PC-9 (cell line): Measurements from ENCODE around the gene CACNA1A. TPM values are rescaled to one million over a fixed set of nuclear protein-coding genes. Genes with fewer than 3 reads are reported as not detected.

Experiments
- BruUV-seq: library from RNA; stranded (reverse); fragments of 400-500 nt; replicated peaks from 2 replicates; lab custom pipeline; 2021; lab: Mats Ljungman, UMichigan
- CTCF ChIA-PET: fragments of 300-600 bp; sonication (Branson Sonifier 250); formaldehyde crosslinking; loops from one replicate; lab custom pipeline; 2022; ENCODE audit warnings: antibody characterized with exemption; lab: Charles Lee
- POLR2A ChIA-PET: fragments of 300-600 bp; sonication (Branson Sonifier 250); formaldehyde crosslinking; loops from one replicate; lab custom pipeline; 2022; ENCODE audit warnings: antibody characterized with exemption; ENCODE audit not compliant: unreplicated experiment; lab: Charles Lee
- DNase-seq, 2 experiments: peaks; one replicate each; pipeline versions ENCODE4 v3.0.0 to v3.0.0-alpha.2; 2015 to 2022; ENCODE audit warnings: mixed read lengths in 1 of 2
- H2AFZ ChIP-seq: fragments of 200-600 bp; sonication (generic); 2 replicates; pipeline ENCODE4 v1.8.1; 2017; ENCODE audit warnings: antibody characterized with exemption
- H3F3A ChIP-seq: fragments of 200-600 bp; sonication (generic); 2 replicates; pipeline ENCODE4 v1.8.1; 2017; ENCODE audit warnings: antibody characterized with exemption, mild to moderate bottlenecking, low read depth; ENCODE audit not compliant: insufficient read depth
- H3K27ac ChIP-seq: fragments of 200-600 bp; sonication (generic); 2 replicates; pipeline ENCODE4 v1.6.1; 2016; ENCODE audit warnings: mixed run types
- H3K27me3 ChIP-seq: fragments of 200-600 bp; sonication (generic); 2 replicates; pipeline ENCODE4 v1.6.1; 2016; ENCODE audit warnings: low read depth, mixed run types; ENCODE audit not compliant: insufficient read depth
- H3K36me3 ChIP-seq: fragments of 200-600 bp; sonication (generic); 2 replicates; pipeline ENCODE4 v1.6.1; 2016; ENCODE audit warnings: low read depth, mixed run types
- H3K4me1 ChIP-seq: fragments of 200-600 bp; sonication (generic); replicated peaks from 2 replicates; pipeline ENCODE4 v1.6.1; 2016; ENCODE audit warnings: mixed run types; ENCODE audit not compliant: insufficient read depth
- H3K4me2 ChIP-seq: fragments of 200-600 bp; sonication (generic); 2 replicates; pipeline ENCODE4 v1.6.1; 2017; ENCODE audit warnings: mixed run types
- H3K4me3 ChIP-seq: fragments of 200-600 bp; sonication (generic); 2 replicates; pipeline ENCODE4 v1.6.1; 2016; ENCODE audit warnings: mixed run types
- H3K79me2 ChIP-seq: fragments of 200-600 bp; sonication (generic); 2 replicates; pipeline ENCODE4 v1.6.1; 2017; ENCODE audit warnings: low read depth, mixed run types
- H3K9me2 ChIP-seq: fragments of 200-600 bp; sonication (generic); 2 replicates; pipeline ENCODE4 v1.8.1; 2017; ENCODE audit warnings: mild to moderate bottlenecking; ENCODE audit not compliant: insufficient read depth
- H3K9me3 ChIP-seq: fragments of 200-600 bp; sonication (generic); 2 replicates; pipeline ENCODE4 v1.8.1; 2016; ENCODE audit warnings: low read depth; ENCODE audit not compliant: insufficient read depth
- H4K20me1 ChIP-seq: fragments of 200-600 bp; sonication (generic); 2 replicates; pipeline ENCODE4 v1.8.1; 2017; ENCODE audit not compliant: insufficient read depth
- EZH2 ChIP-seq: fragments of 200-600 bp; sonication (generic); IDR thresholded peaks from 2 replicates; pipeline ENCODE4 v1.8.0; 2017; ENCODE audit warnings: antibody characterized with exemption, low read depth
- intact Hi-C: fragments of 100-400 bp; cut with micrococcal nuclease; formaldehyde crosslinking; loops from one replicate; pipeline ENCODE4 v1.10.0; 2022; ENCODE audit not compliant: unreplicated experiment
- total RNA-seq: library from RNA; stranded (reverse); gene quantifications from 2 replicates; pipeline ENCODE4 v1.2.3, GENCODE V29; 2021
- TF ChIP-seq, protein P1 (sequence below): fragments of 200-600 bp; sonication (generic); conservative IDR thresholded peaks from 2 replicates; pipeline ENCODE4 v1.6.1; 2017; ENCODE audit warnings: mixed run types, antibody characterized with exemption, mild to moderate bottlenecking, moderate library complexity

Gene CACNA1A
- total RNA-seq, 1 experiment from 2014 or later = 0.35 TPM

DNA sequence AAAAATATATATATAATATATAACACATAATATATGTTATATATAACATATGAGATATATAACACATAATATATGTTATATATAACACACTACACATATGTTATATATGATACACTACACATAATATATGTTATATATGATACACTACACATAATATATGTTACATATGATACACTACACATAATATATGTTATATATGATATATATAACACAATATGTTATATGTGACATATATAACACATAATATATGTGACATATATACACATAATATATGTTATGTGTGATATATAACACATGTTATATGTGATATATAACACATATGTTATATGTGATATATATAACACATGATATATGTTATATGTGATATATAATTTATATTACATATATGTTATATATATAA, 129.7 kb downstream of the CACNA1A start:
- H3K9me3 ChIP-seq = no peaks in the 10 kb centered on the region
- BruUV-seq = no TSS peak
- no peaks in the 10 kb centered on the region for H4K20me1 ChIP-seq
- CTCF ChIA-PET = no interaction called here
- intact Hi-C loops = no loop called here
- H3K36me3 ChIP-seq = no peaks in the 10 kb centered on the region
- H3F3A ChIP-seq = no peaks in the 10 kb centered on the region
- H3K4me3 ChIP-seq = no peak overlapping the region
- H3K27me3 ChIP-seq = peaks cover 30% of the 10 kb centered on the region
- H3K27ac ChIP-seq = no peak overlapping the region
- DNase-seq = no peak
- POLR2A ChIA-PET = no interaction called here
- TF ChIP-seq, protein P1, sequence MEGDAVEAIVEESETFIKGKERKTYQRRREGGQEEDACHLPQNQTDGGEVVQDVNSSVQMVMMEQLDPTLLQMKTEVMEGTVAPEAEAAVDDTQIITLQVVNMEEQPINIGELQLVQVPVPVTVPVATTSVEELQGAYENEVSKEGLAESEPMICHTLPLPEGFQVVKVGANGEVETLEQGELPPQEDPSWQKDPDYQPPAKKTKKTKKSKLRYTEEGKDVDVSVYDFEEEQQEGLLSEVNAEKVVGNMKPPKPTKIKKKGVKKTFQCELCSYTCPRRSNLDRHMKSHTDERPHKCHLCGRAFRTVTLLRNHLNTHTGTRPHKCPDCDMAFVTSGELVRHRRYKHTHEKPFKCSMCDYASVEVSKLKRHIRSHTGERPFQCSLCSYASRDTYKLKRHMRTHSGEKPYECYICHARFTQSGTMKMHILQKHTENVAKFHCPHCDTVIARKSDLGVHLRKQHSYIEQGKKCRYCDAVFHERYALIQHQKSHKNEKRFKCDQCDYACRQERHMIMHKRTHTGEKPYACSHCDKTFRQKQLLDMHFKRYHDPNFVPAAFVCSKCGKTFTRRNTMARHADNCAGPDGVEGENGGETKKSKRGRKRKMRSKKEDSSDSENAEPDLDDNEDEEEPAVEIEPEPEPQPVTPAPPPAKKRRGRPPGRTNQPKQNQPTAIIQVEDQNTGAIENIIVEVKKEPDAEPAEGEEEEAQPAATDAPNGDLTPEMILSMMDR = no peak
- no peak for TF ChIP-seq EZH2
- H3K4me1 ChIP-seq = no peaks in the 10 kb centered on the region
- no peaks in the 10 kb centered on the region for H3K9me2 ChIP-seq
- H2AFZ ChIP-seq = no peak overlapping the region
- no peak overlapping the region for H3K4me2 ChIP-seq
- H3K79me2 ChIP-seq = no peaks in the 10 kb centered on the region

DNA sequence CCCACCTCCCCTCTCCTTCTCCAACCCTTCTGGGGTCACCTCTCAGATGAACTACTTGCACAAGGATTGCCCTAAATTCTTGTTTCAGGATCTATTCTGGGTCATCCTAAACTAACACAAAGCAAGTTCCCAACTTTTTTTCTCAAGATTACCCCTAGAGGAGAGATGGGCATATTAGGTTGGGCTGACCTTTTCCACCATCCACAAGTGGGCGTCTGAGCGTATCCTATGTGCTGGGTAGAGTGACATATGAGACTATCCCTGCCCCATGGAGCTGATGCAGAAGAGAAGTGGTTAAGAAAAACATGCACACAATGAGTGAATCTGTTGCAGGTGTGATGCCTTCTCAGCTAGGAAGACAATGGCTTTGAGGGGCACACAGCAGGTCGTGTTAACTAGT, 132.7 kb downstream of the CACNA1A start:
- Histone ChIP-seq H3K27me3 (peaks cover 45% of the 10 kb centered on the region), H3K4me2 (no peak overlapping the region), H3K27ac (no peak overlapping the region), H3K36me3 (no peaks in the 10 kb centered on the region), H3F3A (no peaks in the 10 kb centered on the region), H3K79me2 (no peaks in the 10 kb centered on the region), H2AFZ (no peak overlapping the region), H4K20me1 (no peaks in the 10 kb centered on the region; the same call in 1 of the 2 replicates), H3K9me2 (no peaks in the 10 kb centered on the region), H3K9me3 (no peaks in the 10 kb centered on the region), H3K4me1 (no peaks in the 10 kb centered on the region), H3K4me3 (no peak overlapping the region)
- BruUV-seq = no TSS peak
- ChIA-PET CTCF (no interaction called here), POLR2A (no interaction called here)
- TF ChIP-seq, protein P1 = no peak
- TF ChIP-seq EZH2 = no peak
- intact Hi-C loops = no loop called here
- no peak for DNase-seq

DNA sequence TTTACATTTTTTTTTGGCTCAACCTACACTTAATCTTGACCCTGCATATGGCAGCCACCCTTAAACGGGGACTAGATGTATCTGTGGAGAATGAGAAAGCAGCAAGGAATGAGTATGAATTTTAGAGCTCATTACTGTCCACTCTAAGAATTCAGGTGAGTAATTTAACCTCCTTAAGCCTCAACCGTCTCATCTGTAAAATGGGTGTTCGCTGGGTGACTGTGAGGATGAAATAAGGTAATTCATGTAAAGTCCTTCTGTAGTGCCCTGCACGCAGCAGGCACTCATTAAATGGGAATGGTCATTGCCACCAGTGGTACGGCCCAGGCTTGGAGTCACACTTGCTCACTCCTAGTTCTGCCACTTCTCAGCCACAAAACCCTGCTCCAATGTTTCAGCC, 135.3 kb downstream of the CACNA1A start:
- no peaks in the 10 kb centered on the region for H3K4me1 ChIP-seq
- H4K20me1 ChIP-seq = no peaks in the 10 kb centered on the region; the same call in 1 of the 2 replicates
- no peaks in the 10 kb centered on the region for H3K36me3 ChIP-seq
- no peak overlapping the region for H3K4me3 ChIP-seq
- no peaks in the 10 kb centered on the region for H3K79me2 ChIP-seq
- H3K27me3 ChIP-seq = peaks cover 63% of the 10 kb centered on the region
- no peak overlapping the region for H2AFZ ChIP-seq
- no peaks in the 10 kb centered on the region for H3K9me3 ChIP-seq
- H3K4me2 ChIP-seq = no peak overlapping the region
- no peaks in the 10 kb centered on the region for H3K9me2 ChIP-seq
- ChIA-PET CTCF (no interaction called here), POLR2A (no interaction called here)
- no peaks in the 10 kb centered on the region for H3F3A ChIP-seq
- intact Hi-C loops = no loop called here
- no TSS peak for BruUV-seq
- TF ChIP-seq, protein P1 = no peak
- TF ChIP-seq EZH2 = no peak
- no peak for DNase-seq
- no peak overlapping the region for H3K27ac ChIP-seq
